ENCODE measurements around the gene BICC1.

- TF ChIP-seq POLR2AphosphoS5 (IDR thresholded peaks at IDR 0.05; ENCODE audit: low read depth, low read length) (no peak), SIN3A (IDR thresholded peaks at IDR 0.05; ENCODE audit: borderline replicate concordance, insufficient read depth, low read length) (no peak), REST (IDR thresholded peaks at IDR 0.05; ENCODE audit: insufficient read depth in 1 of 2, low read depth in 2 of 2, low read length in 2 of 2) (no peak), TAF1 (IDR thresholded peaks at IDR 0.05; ENCODE audit: borderline replicate concordance, insufficient read depth, low read length) (no peak)
Observed at GRCh38 chr10:58696736-58697135, 184.1 kb downstream of the BICC1 start.
